K562 (cell line): ENCODE data around the gene FGR. TPM values are rescaled to one million over a fixed set of nuclear protein-coding genes. Genes with fewer than 3 reads are reported as not detected.
A peak's percentile ranks its signal among the peaks of the same experiment; 100 is the strongest.

Experiments
- CBFB ChIP-seq: sonication (generic); formaldehyde crosslinking; IDR thresholded peaks from 2 replicates; pipeline ENCODE4 v1.4.0; 2020; ENCODE audit warnings: mild to moderate bottlenecking, missing genetic modification reagents
- CUX1 ChIP-seq: fragments of 200-800 bp; sonication (Bioruptor generic); IDR thresholded peaks from 2 replicates; pipeline ENCODE4 v1.6.1; 2016; ENCODE audit warnings: missing genetic modification characterization, missing compliant biosample characterization
- ELK1 ChIP-seq: sonication (generic); formaldehyde crosslinking; IDR thresholded peaks from 2 replicates; pipeline ENCODE4 v1.8.1; 2022; ENCODE audit warnings: missing genetic modification reagents
- ESRRA ChIP-seq: fragments of 450-650 bp; IDR thresholded peaks from 2 replicates; pipeline ENCODE4 v1.6.1; 2014; ENCODE audit warnings: low read depth, mild to moderate bottlenecking, moderate library complexity, borderline replicate concordance
- NBN ChIP-seq: fragments of 450-650 bp; IDR thresholded peaks from 2 replicates; pipeline ENCODE4 v1.6.1; 2016; ENCODE audit warnings: low read depth, mild to moderate bottlenecking
- NFE2L1 ChIP-seq: fragments of 450-650 bp; IDR thresholded peaks from 2 replicates; pipeline ENCODE4 v1.6.1; 2016; ENCODE audit warnings: missing genetic modification characterization, low read depth, mild to moderate bottlenecking, missing compliant biosample characterization, moderate library complexity, borderline replicate concordance
- NFIX ChIP-seq: fragments of 250-450 bp; sonication (Bioruptor Pico); IDR thresholded peaks from 2 replicates; pipeline ENCODE4 v1.4.0; 2020; ENCODE audit warnings: low read depth, mild to moderate bottlenecking, moderate library complexity
- STAT6 ChIP-seq: sonication (generic); formaldehyde crosslinking; IDR thresholded peaks from 2 replicates; pipeline ENCODE4 v1.8.1; 2023; ENCODE audit warnings: mild to moderate bottlenecking, missing genetic modification reagents
- ZBED1 ChIP-seq: IDR thresholded peaks from 2 replicates; pipeline ENCODE4 v1.6.1; 2014
- ZNF140 ChIP-seq: fragments of 250-450 bp; sonication (Bioruptor Pico); IDR thresholded peaks from 2 replicates; pipeline ENCODE4 v1.8.0; 2021; ENCODE audit warnings: moderate library complexity, mild to moderate bottlenecking, inconsistent platforms
- ZNF57 ChIP-seq: fragments of 450-650 bp; formaldehyde crosslinking; IDR thresholded peaks from 2 replicates; pipeline ENCODE4 v1.4.0; 2020; ENCODE audit warnings: mild to moderate bottlenecking, moderate library complexity
- polyA plus RNA-seq, 8 experiments: library from polyadenylated mRNA; depleted of rRNA in 4 of 8; stranded (reverse) in 5 of 8; unstranded in 3 of 8; fragments of >200 nt; fragmentation: Nextera tagmentation in 2 of 8; fragmentation: Illumina TruSeq in 1 of 8; extraction: Ambion mirVana in 2 of 8; extraction: Trizol in 1 of 8; gene quantifications; 2 replicates each; pipeline versions ENCODE4 v1.2.1 to v1.2.3, GENCODE V29; 2011 to 2014; ENCODE audit warnings: inconsistent platforms in 1 of 8, missing spikeins in 1 of 8
- total RNA-seq, 7 experiments: library from RNA; depleted of rRNA in 6 of 7; stranded (reverse); fragments of >200 nt in 6 of 7; fragmentation: Illumina TruSeq in 2 of 7; extraction: Trizol in 2 of 7; gene quantifications; 2 replicates each; pipeline versions ENCODE4 v1.2.1 to v1.2.3, GENCODE V29; 2011 to 2021; ENCODE audit warnings: low replicate concordance in 1 of 7
- TF ChIP-seq, protein P1 (sequence below), 2 experiments: fragments of 450-650 bp; IDR thresholded peaks; 2 replicates each; pipeline ENCODE4 v1.6.1; 2018; ENCODE audit warnings: mild to moderate bottlenecking in 2 of 2, low read depth in 1 of 2; ENCODE audit not compliant: partially characterized antibody in 2 of 2

Gene FGR
- total and polyA plus RNA-seq, 9 of the 15 experiments (the other 6 are each of a cell fraction or from before 2014, with no cell fraction given): 0.04 to 0.11 TPM; not detected in 7

DNA sequence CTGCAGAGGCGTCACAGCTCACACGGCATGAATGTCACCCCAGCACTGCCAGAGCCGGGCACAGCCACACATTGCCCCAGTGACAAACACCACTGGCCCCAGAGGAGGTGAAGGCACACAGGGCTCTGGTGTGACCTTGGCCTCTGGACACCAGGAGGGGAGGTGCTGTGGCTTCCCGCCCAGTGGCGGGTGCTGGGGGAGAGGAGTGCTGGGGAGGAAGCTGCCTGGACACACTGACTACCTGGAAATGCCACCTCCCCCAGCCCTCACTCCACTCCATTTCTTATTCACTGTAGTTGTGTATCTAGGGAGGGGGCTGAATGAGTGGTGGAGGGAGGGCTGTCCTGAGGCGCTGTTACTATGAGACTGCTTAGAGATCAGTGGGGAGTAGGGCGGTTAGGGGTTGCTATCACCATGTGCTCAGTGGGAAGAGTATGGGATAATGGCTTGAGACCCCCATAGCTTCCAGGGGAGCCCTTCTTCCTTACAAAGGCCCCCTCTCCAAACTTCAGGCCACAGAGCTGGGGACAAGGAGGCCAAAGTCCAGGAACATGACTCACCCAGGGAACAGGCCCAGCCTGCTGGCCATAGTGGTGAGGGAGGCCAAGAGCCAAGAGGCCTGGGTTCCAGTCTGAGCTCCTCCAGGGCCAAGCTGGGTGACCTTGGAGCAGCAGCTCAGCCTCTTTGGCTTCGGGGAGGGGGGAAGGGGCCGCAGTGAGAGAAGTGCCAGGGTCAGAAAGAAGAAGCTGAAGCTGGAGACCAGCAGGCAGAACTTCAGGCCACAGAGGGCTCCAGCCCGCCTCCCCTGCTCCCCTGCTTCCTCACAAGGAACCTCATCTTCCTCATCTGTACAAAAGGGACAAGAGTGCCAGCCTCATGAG lies 71.2 kb downstream of the FGR start (continued):
- no peak for TF ChIP-seq NFE2L1 (tag)
- no peak for TF ChIP-seq CUX1
- no peak for TF ChIP-seq ELK1 (CRISPR knock-in tag)
- no peak for TF ChIP-seq CBFB (CRISPR knock-in tag)
- TF ChIP-seq STAT6 (CRISPR knock-in tag): no peak
- no peak for TF ChIP-seq ZNF57 (CRISPR knock-in tag)
- no peak for TF ChIP-seq ZBED1
- TF ChIP-seq NBN: peak; percentile 31; the same call in 1 of the 2 replicates
- TF ChIP-seq NFIX: no peak
- peak; percentile 85 for TF ChIP-seq ESRRA
- no peak for TF ChIP-seq ZNF140 (CRISPR knock-in tag)
- TF ChIP-seq, protein P1, sequence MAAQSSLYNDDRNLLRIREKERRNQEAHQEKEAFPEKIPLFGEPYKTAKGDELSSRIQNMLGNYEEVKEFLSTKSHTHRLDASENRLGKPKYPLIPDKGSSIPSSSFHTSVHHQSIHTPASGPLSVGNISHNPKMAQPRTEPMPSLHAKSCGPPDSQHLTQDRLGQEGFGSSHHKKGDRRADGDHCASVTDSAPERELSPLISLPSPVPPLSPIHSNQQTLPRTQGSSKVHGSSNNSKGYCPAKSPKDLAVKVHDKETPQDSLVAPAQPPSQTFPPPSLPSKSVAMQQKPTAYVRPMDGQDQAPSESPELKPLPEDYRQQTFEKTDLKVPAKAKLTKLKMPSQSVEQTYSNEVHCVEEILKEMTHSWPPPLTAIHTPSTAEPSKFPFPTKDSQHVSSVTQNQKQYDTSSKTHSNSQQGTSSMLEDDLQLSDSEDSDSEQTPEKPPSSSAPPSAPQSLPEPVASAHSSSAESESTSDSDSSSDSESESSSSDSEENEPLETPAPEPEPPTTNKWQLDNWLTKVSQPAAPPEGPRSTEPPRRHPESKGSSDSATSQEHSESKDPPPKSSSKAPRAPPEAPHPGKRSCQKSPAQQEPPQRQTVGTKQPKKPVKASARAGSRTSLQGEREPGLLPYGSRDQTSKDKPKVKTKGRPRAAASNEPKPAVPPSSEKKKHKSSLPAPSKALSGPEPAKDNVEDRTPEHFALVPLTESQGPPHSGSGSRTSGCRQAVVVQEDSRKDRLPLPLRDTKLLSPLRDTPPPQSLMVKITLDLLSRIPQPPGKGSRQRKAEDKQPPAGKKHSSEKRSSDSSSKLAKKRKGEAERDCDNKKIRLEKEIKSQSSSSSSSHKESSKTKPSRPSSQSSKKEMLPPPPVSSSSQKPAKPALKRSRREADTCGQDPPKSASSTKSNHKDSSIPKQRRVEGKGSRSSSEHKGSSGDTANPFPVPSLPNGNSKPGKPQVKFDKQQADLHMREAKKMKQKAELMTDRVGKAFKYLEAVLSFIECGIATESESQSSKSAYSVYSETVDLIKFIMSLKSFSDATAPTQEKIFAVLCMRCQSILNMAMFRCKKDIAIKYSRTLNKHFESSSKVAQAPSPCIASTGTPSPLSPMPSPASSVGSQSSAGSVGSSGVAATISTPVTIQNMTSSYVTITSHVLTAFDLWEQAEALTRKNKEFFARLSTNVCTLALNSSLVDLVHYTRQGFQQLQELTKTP (IDR thresholded peaks at IDR 0.05; ENCODE audit: low read depth in 1 of 2, partially characterized antibody in 2 of 2): no peak
